ENCODE data around the gene FIP1L1.

- TF ChIP-seq PTBP1 (IDR thresholded peaks at IDR 0.05; ENCODE audit: low read depth, low read length, poor library complexity, severe bottlenecking) (no peak), MYPOP (CRISPR knock-in tag; IDR thresholded peaks at IDR 0.05) (no peak), CTCF (CRISPR knock-in tag; IDR thresholded peaks at IDR 0.05) (no peak), UBTF (CRISPR knock-in tag; IDR thresholded peaks at IDR 0.05) (no peak), MAFK (conservative IDR thresholded peaks at IDR 0.05 in 1 of 2, IDR thresholded peaks at IDR 0.05 in 1 of 2; ENCODE audit: low read length in 2 of 2) (no peak), ATF7 (IDR thresholded peaks at IDR 0.05) (no peak), ATF7 (CRISPR knock-in tag; IDR thresholded peaks at IDR 0.05) (no peak), ETV5 (CRISPR knock-in tag; IDR thresholded peaks at IDR 0.05; ENCODE audit: borderline replicate concordance) (no peak), ZNF737 (CRISPR knock-in tag; IDR thresholded peaks at IDR 0.05; ENCODE audit: borderline replicate concordance) (no peak), JUND (CRISPR knock-in tag; IDR thresholded peaks at IDR 0.05) (no peak), NFRKB (IDR thresholded peaks at IDR 0.05) (no peak), POLR2A (IDR thresholded peaks at IDR 0.05; ENCODE audit: insufficient read depth in 1 of 2, low read depth in 2 of 2, low read length in 2 of 2) (no peak), ZNF781 (CRISPR knock-in tag; IDR thresholded peaks at IDR 0.05; ENCODE audit: borderline replicate concordance, not compliant biosample characterization) (no peak), MYC (CRISPR knock-in tag; IDR thresholded peaks at IDR 0.05; ENCODE audit: borderline replicate concordance) (no peak), ZSCAN29 (CRISPR knock-in tag; conservative IDR thresholded peaks at IDR 0.05) (no peak)
Measured at GRCh38 chr4:53484911-53485657, 107.6 kb downstream of the FIP1L1 start.
